GM10248 (cell line): ENCODE measurements around the gene EIF2AK2.
A peak's percentile ranks its signal among the peaks of the same experiment; 100 is the strongest.

Experiments
- CTCF ChIA-PET: fragments of 300-600 bp; sonication (Branson Sonifier 250); formaldehyde crosslinking; extraction: SDS; loops from one replicate; lab custom pipeline; 2021; ENCODE audit warnings: antibody characterized with exemption; lab: Yijun Ruan, JAX
- POLR2A ChIA-PET: fragments of 350-650 bp; sonication (Branson Sonifier 250); formaldehyde crosslinking; extraction: SDS; loops from one replicate; lab custom pipeline; 2020; ENCODE audit warnings: antibody characterized with exemption; lab: Yijun Ruan, JAX
- DNase-seq: peaks from one replicate; pipeline ENCODE4 v3.0.0; 2012; ENCODE audit errors: extremely low spot score
- CTCF ChIP-seq: IDR thresholded peaks from 2 replicates; pipeline ENCODE4 v1.5.1; 2012; ENCODE audit warnings: mild to moderate bottlenecking, low read depth; ENCODE audit errors: extremely low read depth, missing control alignments, control extremely low read depth

The EIF2AK2 gene

DNA sequence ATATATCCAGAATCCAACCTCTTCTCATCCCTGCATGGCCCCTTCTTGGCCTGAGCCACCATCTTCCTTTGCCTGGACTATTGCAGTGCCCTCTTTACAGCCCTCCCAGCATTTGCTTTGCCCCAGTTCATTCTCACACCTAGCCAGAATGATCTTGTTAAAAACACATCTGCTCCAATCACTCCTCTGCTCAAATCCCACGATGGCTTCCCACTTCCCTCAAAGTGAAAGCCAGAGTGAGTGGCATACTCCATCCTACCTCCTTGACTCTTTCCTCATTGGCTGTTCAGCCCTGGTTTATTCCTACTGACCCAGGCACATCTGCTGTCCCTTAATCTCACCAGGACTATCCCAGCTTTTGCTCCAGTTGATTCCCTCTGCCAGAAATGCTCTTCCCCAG is 17.0 kb upstream of the EIF2AK2 start:
- ChIA-PET CTCF (interaction anchor here (1.0 kb wide), 1 partner anchor 15 kb away, joined by 3 read pairs; no protein-coding TSS in a partner anchor), POLR2A (no interaction called here)
- no peak for TF ChIP-seq CTCF
- DNase-seq = no peak

DNA sequence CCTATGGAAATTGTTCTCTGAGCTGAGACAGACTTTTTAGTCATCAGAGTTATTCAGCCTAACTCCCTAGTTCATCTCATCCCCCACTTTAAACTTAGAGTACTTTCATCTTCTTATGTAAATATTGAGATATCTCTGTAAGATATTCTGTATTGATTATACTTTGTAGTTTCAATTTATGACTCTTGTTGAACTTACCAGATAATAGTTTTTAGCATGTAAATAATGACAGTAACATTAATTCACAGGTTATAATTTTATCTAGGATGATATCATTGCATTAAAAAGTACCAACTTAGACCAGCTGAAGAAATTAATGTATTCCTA is 14.8 kb upstream of the EIF2AK2 start:
- ChIA-PET POLR2A (no interaction called here), CTCF (interaction anchor here (1.0 to 7.4 kb wide), 4 partner anchors 8 to 706 kb away, joined by 3 to 49 read pairs (median 22); partner anchors contain the start of gene EIF2AK2)
- TF ChIP-seq CTCF = no peak
- DNase-seq = no peak

GRCh38 chr2:37168217-37168981 is 11.6 kb upstream of the EIF2AK2 start:
- POLR2A ChIA-PET = no interaction called here
- CTCF ChIA-PET = interaction anchor here (0.7 to 7.4 kb wide), 17 partner anchors 8 to 721 kb away, joined by 3 to 49 read pairs (median 4); partner anchors contain the start of gene EIF2AK2
- DNase-seq = peak; percentile 79

DNA sequence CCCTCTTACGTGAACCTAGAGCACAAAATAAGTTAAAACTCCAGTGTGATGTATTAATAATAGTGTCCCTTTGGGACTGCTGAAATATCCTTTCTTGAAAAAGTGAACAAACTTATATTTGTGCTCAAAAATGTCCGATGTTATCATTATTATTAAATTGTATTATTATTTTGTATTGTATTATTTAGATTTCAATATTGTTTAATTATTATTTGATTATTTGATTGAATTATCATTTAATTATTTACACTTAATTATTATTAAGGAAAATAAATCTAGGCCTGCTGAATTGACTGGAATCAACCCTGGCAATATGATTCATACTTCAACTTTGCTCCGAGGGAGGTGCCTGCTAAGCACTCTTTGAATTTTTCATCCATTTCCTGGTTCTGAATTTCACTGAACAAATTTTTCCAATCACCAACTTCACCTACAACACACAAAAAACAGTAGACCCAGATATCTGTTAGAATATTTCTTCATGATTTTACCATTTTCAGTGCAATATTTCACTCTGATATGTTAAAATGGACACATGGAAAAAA is 10.9 kb upstream of the EIF2AK2 start:
- POLR2A ChIA-PET = no interaction called here
- CTCF ChIA-PET = interaction anchor here (0.7 to 7.4 kb wide), 12 partner anchors 9 to 718 kb away, joined by 3 to 49 read pairs (median 5); partner anchors contain the start of gene EIF2AK2

More at GRCh38 chr2:37168217-37168981, 11.6 kb upstream of the EIF2AK2 start:
- TF ChIP-seq CTCF = peak; percentile 68

DNA sequence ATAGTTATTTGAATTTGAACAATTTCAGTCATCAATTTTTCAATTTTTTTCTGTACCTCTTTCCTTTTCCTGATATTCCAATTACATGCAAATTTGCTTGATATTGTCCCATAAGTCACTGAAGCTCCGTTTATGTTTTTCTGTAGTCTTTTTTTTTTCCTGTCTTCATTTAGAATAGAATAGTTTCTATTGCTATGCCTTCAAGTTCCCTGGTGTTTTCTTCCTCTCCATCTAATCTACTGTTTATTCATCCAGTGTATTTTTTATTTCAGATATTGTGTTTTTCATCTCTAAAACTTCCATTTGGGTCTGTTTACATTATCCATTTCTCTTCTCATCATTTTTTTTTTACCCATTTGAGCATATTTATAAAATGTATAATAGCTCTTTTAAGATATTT is 8.0 kb upstream of the EIF2AK2 start:
- no peak for DNase-seq
- POLR2A ChIA-PET = no interaction called here
- TF ChIP-seq CTCF = no peak
- CTCF ChIA-PET = interaction anchor here (7.4 kb wide), 1 partner anchor 15 kb away, joined by 41 read pairs; no protein-coding TSS in a partner anchor

More for the DNA sequence above, 10.9 kb upstream of the EIF2AK2 start:
- TF ChIP-seq CTCF = no peak
- no peak for DNase-seq

GRCh38 chr2:37156071-37156856 is 516 bp downstream of the EIF2AK2 start:
- TF ChIP-seq CTCF = no peak
- DNase-seq = no peak
- ChIA-PET POLR2A (interaction anchor here (0.5 to 1.0 kb wide), 3 partner anchors 41 to 1345 kb away, joined by 3 read pairs; no protein-coding TSS in a partner anchor), CTCF (interaction anchor here (0.7 to 6.2 kb wide), 7 partner anchors 11 to 722 kb away, joined by 3 to 49 read pairs (median 3); no protein-coding TSS in a partner anchor)
